HepG2 (cell line): Measurements from ENCODE around the gene CLRN2. TPM values are rescaled to one million over a fixed set of nuclear protein-coding genes. Genes with fewer than 3 reads are reported as not detected.

Experiments
- CBX5 ChIP-seq: sonication (generic); formaldehyde crosslinking; IDR thresholded peaks from 2 replicates; pipeline ENCODE4 v1.4.0; 2020; ENCODE audit warnings: missing genetic modification reagents, borderline replicate concordance
- CENPT ChIP-seq: sonication (generic); formaldehyde crosslinking; IDR thresholded peaks from 2 replicates; pipeline ENCODE4 v1.8.0; 2022; ENCODE audit warnings: low read depth, mild to moderate bottlenecking, moderate library complexity, missing genetic modification reagents
- DMAP1 ChIP-seq: IDR thresholded peaks from 2 replicates; pipeline ENCODE4 v1.6.1; 2016
- E2F2 ChIP-seq: sonication (generic); formaldehyde crosslinking; IDR thresholded peaks from 2 replicates; pipeline ENCODE4 v1.4.0; 2020; ENCODE audit warnings: missing genetic modification reagents, borderline replicate concordance
- ESRRA ChIP-seq: sonication (generic); formaldehyde crosslinking; IDR thresholded peaks from 2 replicates; pipeline ENCODE4 v1.5.1; 2020; ENCODE audit warnings: mild to moderate bottlenecking, low read depth, missing genetic modification reagents
- KAT7 ChIP-seq: IDR thresholded peaks from 2 replicates; pipeline ENCODE4 v1.6.1; 2018; ENCODE audit warnings: borderline replicate concordance, missing compliant biosample characterization
- MLX ChIP-seq: IDR thresholded peaks from 2 replicates; pipeline ENCODE4 v1.6.1; 2016
- MLXIP ChIP-seq: sonication (generic); formaldehyde crosslinking; IDR thresholded peaks from 2 replicates; pipeline ENCODE4 v1.9.0; 2021; ENCODE audit warnings: missing genetic modification reagents, borderline replicate concordance
- RXRB ChIP-seq: IDR thresholded peaks from 2 replicates; pipeline ENCODE4 v1.6.1; 2016; ENCODE audit warnings: borderline replicate concordance, missing genetic modification reagents, missing compliant biosample characterization
- SIX1 ChIP-seq: sonication (generic); formaldehyde crosslinking; IDR thresholded peaks from 2 replicates; pipeline ENCODE4 v1.4.0; 2020; ENCODE audit warnings: missing genetic modification reagents, borderline replicate concordance
- ZNF263 ChIP-seq: sonication (generic); formaldehyde crosslinking; IDR thresholded peaks from 2 replicates; pipeline ENCODE4 v1.4.0; 2020; ENCODE audit warnings: missing genetic modification reagents
- ZNF382 ChIP-seq: sonication (generic); formaldehyde crosslinking; IDR thresholded peaks from 2 replicates; pipeline ENCODE4 v1.5.0; 2020; ENCODE audit warnings: missing genetic modification reagents, mild to moderate bottlenecking, borderline replicate concordance
- ZNF503 ChIP-seq: sonication (generic); formaldehyde crosslinking; IDR thresholded peaks from 2 replicates; pipeline ENCODE4 v1.4.0; 2020; ENCODE audit warnings: missing genetic modification reagents
- ZNF549 ChIP-seq: sonication (generic); formaldehyde crosslinking; IDR thresholded peaks from 2 replicates; pipeline ENCODE4 v1.5.0; 2020; ENCODE audit warnings: missing genetic modification reagents
- ZNF550 ChIP-seq: sonication (generic); formaldehyde crosslinking; IDR thresholded peaks from 2 replicates; pipeline ENCODE4 v1.4.0; 2020; ENCODE audit warnings: mild to moderate bottlenecking, missing genetic modification reagents, borderline replicate concordance
- polyA plus RNA-seq, 8 experiments: library from polyadenylated mRNA; depleted of rRNA in 3 of 8; stranded (reverse) in 7 of 8; unstranded in 1 of 8; fragments of >200 nt; fragmentation: Illumina TruSeq in 4 of 8; extraction: Trizol in 4 of 8; gene quantifications; 2 replicates each; pipeline versions ENCODE4 v1.2.1 to v1.2.3, GENCODE V29; 2011 to 2016; ENCODE audit warnings: low read depth in 4 of 8, missing spikeins in 1 of 8, mixed read lengths in 1 of 8; ENCODE audit not compliant: insufficient read depth in 1 of 8
- total RNA-seq, 5 experiments: library from RNA; depleted of rRNA; stranded (reverse); fragments of >200 nt; fragmentation: Illumina TruSeq; extraction: Trizol; gene quantifications; 2 replicates each; pipeline ENCODE4 v1.2.3, GENCODE V29; 2016; ENCODE audit warnings: low read depth in 1 of 5
- TF ChIP-seq, protein P1 (sequence below): sonication (generic); formaldehyde crosslinking; IDR thresholded peaks from 2 replicates; pipeline ENCODE4 v1.5.0; 2020; ENCODE audit warnings: missing genetic modification reagents
- TF ChIP-seq, protein P2 (sequence below): sonication (generic); formaldehyde crosslinking; IDR thresholded peaks from 2 replicates; pipeline ENCODE4 v1.4.0; 2020; ENCODE audit warnings: mild to moderate bottlenecking, missing genetic modification reagents

The CLRN2 gene
- total and polyA plus RNA-seq, 2 of the 13 experiments (the other 11 are each of a cell fraction or from before 2014, with no cell fraction given): not detected

GRCh38 chr4:17544205-17544604 is 29.2 kb downstream of the CLRN2 start (continued):
- TF ChIP-seq, protein P1, sequence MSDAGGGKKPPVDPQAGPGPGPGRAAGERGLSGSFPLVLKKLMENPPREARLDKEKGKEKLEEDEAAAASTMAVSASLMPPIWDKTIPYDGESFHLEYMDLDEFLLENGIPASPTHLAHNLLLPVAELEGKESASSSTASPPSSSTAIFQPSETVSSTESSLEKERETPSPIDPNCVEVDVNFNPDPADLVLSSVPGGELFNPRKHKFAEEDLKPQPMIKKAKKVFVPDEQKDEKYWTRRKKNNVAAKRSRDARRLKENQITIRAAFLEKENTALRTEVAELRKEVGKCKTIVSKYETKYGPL: no peak
- TF ChIP-seq ZNF550 (CRISPR knock-in tag) (no peak), ZNF503 (no peak; the same call in 1 of the 2 replicates), MLX (CRISPR knock-in tag) (peak; percentile 75; the same call in 1 of the 2 replicates), ZNF382 (no peak), RXRB (CRISPR knock-in tag) (0 out of 2 replicates have a peak, but pooled peaks have one; percentile 81), DMAP1 (CRISPR knock-in tag) (0 out of 2 replicates have a peak, but pooled peaks have one; percentile 2), ESRRA (CRISPR knock-in tag) (no peak), CENPT (CRISPR knock-in tag) (no peak), ZNF263 (no peak), E2F2 (CRISPR knock-in tag) (no peak), KAT7 (CRISPR knock-in tag) (no peak), ZNF549 (CRISPR knock-in tag) (no peak), MLXIP (CRISPR knock-in tag) (no peak), SIX1 (CRISPR knock-in tag) (peak; percentile 47; the same call in 1 of the 2 replicates), CBX5 (0 out of 2 replicates have a peak, but pooled peaks have one; percentile 66)
- TF ChIP-seq, protein P2, sequence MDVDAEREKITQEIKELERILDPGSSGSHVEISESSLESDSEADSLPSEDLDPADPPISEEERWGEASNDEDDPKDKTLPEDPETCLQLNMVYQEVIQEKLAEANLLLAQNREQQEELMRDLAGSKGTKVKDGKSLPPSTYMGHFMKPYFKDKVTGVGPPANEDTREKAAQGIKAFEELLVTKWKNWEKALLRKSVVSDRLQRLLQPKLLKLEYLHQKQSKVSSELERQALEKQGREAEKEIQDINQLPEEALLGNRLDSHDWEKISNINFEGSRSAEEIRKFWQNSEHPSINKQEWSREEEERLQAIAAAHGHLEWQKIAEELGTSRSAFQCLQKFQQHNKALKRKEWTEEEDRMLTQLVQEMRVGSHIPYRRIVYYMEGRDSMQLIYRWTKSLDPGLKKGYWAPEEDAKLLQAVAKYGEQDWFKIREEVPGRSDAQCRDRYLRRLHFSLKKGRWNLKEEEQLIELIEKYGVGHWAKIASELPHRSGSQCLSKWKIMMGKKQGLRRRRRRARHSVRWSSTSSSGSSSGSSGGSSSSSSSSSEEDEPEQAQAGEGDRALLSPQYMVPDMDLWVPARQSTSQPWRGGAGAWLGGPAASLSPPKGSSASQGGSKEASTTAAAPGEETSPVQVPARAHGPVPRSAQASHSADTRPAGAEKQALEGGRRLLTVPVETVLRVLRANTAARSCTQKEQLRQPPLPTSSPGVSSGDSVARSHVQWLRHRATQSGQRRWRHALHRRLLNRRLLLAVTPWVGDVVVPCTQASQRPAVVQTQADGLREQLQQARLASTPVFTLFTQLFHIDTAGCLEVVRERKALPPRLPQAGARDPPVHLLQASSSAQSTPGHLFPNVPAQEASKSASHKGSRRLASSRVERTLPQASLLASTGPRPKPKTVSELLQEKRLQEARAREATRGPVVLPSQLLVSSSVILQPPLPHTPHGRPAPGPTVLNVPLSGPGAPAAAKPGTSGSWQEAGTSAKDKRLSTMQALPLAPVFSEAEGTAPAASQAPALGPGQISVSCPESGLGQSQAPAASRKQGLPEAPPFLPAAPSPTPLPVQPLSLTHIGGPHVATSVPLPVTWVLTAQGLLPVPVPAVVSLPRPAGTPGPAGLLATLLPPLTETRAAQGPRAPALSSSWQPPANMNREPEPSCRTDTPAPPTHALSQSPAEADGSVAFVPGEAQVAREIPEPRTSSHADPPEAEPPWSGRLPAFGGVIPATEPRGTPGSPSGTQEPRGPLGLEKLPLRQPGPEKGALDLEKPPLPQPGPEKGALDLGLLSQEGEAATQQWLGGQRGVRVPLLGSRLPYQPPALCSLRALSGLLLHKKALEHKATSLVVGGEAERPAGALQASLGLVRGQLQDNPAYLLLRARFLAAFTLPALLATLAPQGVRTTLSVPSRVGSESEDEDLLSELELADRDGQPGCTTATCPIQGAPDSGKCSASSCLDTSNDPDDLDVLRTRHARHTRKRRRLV (CRISPR knock-in tag): no peak
